SU-DHL-6 (cell line): ENCODE results near the gene GPRC5B.

ENCODE experiments used
- H2AFZ ChIP-seq: fragments of 200-600 bp; sonication (generic); 2 replicates; pipeline ENCODE4 v1.6.1; 2014; ENCODE audit warnings: low read depth, mild to moderate bottlenecking, moderate library complexity, mixed read lengths, antibody characterized with exemption, low read length; ENCODE audit not compliant: severe bottlenecking
- H3F3A ChIP-seq: fragments of 200-600 bp; shearing (Covaris generic); 2 replicates; pipeline ENCODE4 v1.6.0; 2016; ENCODE audit warnings: antibody characterized with exemption, mild to moderate bottlenecking; ENCODE audit not compliant: insufficient read depth
- H3K27ac ChIP-seq: fragments of 200-600 bp; sonication (generic); 2 replicates; pipeline ENCODE4 v1.5.1; 2016; ENCODE audit warnings: low read depth, mild to moderate bottlenecking, low read length, moderate library complexity, mixed read lengths
- H3K27me3 ChIP-seq: fragments of 200-600 bp; sonication (generic), shearing (Covaris generic); 2 replicates; pipeline ENCODE4 v1.6.0; 2014; ENCODE audit warnings: mild to moderate bottlenecking, low read length
- H3K36me3 ChIP-seq: fragments of 200-600 bp; sonication (generic); 2 replicates; pipeline ENCODE4 v1.6.1; 2014; ENCODE audit warnings: mild to moderate bottlenecking, low read length, mixed read lengths
- H3K4me2 ChIP-seq: fragments of 300-600, 200-600 bp; shearing (Covaris generic), sonication (generic); 2 replicates; pipeline ENCODE4 v1.6.0; 2014; ENCODE audit warnings: low read length, low read depth, mild to moderate bottlenecking; ENCODE audit not compliant: poor library complexity, severe bottlenecking
- H3K4me3 ChIP-seq: fragments of 200-600 bp; sonication (generic); 2 replicates; pipeline ENCODE4 v1.5.1; 2014; ENCODE audit warnings: antibody characterized with exemption, low read length, mild to moderate bottlenecking, mixed read lengths; ENCODE audit not compliant: insufficient read depth, poor library complexity, severe bottlenecking
- H3K79me2 ChIP-seq: fragments of 200-600 bp; sonication (generic); 2 replicates; pipeline ENCODE4 v1.6.1; 2014; ENCODE audit warnings: mild to moderate bottlenecking, low read length, moderate library complexity; ENCODE audit not compliant: insufficient read depth
- H3K9ac ChIP-seq: fragments of 200-600 bp; sonication (generic); 2 replicates; pipeline ENCODE4 v1.7.0; 2014; ENCODE audit warnings: mild to moderate bottlenecking, low read length
- H3K9me2 ChIP-seq: fragments of 200-600 bp; sonication (generic); replicated peaks from 2 replicates; pipeline ENCODE4 v1.6.1; 2014; ENCODE audit warnings: low read length; ENCODE audit not compliant: insufficient read depth
- H3K9me3 ChIP-seq: fragments of 200-600 bp; sonication (generic); 2 replicates; pipeline ENCODE4 v1.6.1; 2014; ENCODE audit warnings: low read length, mixed read lengths; ENCODE audit not compliant: insufficient read depth
- H4K20me1 ChIP-seq: fragments of 200-600 bp; sonication (generic); 2 replicates; pipeline ENCODE4 v1.6.1; 2014; ENCODE audit warnings: low read depth, mild to moderate bottlenecking, antibody characterized with exemption, low read length, moderate library complexity, mixed read lengths
- EZH2phosphoT487 ChIP-seq: fragments of 200-600 bp; sonication (generic), shearing (Covaris generic); conservative IDR thresholded peaks from 2 replicates; pipeline ENCODE4 v1.6.1; 2018; ENCODE audit warnings: mild to moderate bottlenecking, antibody characterized with exemption, low read length, moderate library complexity, mixed read lengths
- TF ChIP-seq, protein P1 (sequence below): fragments of 200-600 bp; sonication (generic); IDR thresholded peaks from one replicate; pipeline ENCODE4 v1.5.1; 2017; ENCODE audit warnings: antibody characterized with exemption, mild to moderate bottlenecking, low read length, moderate library complexity; ENCODE audit not compliant: insufficient read depth, poor library complexity, severe bottlenecking

Gene GPRC5B

DNA sequence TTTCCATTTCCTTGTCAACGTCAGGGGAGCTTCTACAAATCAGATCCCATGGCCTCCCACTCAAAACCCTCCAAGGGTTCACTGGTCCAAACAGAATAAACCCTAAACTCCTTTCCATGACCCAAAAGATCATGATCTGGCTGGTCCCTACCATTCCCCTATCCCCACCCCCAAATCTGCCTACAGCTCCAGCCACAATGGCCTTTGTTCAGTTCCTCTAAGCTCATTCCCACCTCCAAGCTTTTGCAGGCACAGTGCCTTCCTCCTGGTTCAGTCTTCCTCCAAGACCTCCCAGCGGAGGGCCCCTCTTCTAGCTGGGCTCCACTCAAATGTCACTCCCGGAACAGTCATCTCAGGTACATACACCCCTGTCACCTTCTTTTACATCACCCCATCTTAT, 2.0 kb downstream of the GPRC5B start:
- Histone ChIP-seq H3K9me2 (no peaks in the 10 kb centered on the region), H3K4me3 (no peak overlapping the region), H4K20me1 (no peaks in the 10 kb centered on the region), H3F3A (no peaks in the 10 kb centered on the region), H3K27me3 (no peaks in the 10 kb centered on the region), H3K9ac (no peak overlapping the region), H3K79me2 (no peaks in the 10 kb centered on the region), H3K4me2 (no peak overlapping the region), H2AFZ (no peak overlapping the region), H3K9me3 (no peaks in the 10 kb centered on the region), H3K27ac (no peak overlapping the region), H3K36me3 (no peaks in the 10 kb centered on the region)
- TF ChIP-seq, protein P1, sequence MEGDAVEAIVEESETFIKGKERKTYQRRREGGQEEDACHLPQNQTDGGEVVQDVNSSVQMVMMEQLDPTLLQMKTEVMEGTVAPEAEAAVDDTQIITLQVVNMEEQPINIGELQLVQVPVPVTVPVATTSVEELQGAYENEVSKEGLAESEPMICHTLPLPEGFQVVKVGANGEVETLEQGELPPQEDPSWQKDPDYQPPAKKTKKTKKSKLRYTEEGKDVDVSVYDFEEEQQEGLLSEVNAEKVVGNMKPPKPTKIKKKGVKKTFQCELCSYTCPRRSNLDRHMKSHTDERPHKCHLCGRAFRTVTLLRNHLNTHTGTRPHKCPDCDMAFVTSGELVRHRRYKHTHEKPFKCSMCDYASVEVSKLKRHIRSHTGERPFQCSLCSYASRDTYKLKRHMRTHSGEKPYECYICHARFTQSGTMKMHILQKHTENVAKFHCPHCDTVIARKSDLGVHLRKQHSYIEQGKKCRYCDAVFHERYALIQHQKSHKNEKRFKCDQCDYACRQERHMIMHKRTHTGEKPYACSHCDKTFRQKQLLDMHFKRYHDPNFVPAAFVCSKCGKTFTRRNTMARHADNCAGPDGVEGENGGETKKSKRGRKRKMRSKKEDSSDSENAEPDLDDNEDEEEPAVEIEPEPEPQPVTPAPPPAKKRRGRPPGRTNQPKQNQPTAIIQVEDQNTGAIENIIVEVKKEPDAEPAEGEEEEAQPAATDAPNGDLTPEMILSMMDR, result no peak
- TF ChIP-seq EZH2phosphoT487, result no peak

DNA sequence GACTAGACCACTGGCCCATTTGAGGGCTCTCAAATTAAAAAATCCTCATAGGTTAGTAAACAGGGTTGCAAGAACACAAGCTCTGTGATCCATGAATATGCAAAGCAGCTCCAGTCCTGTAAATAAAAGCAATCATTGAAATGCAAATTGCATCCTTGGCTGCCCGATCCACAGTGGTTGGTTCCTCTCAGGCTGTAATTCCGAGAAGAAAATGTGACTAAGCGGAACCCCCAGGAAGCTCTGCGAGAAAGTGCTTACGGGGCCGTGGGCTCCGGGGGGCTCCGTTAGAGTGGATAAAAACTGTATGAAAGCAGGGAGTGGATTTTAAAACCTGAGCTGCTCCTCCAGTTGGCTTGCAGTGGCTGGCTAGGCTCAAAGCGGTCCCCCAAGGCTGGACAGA, 2.5 kb downstream of the GPRC5B start:
- Histone ChIP-seq H3F3A (no peaks in the 10 kb centered on the region), H3K9ac (no peak overlapping the region), H3K79me2 (no peaks in the 10 kb centered on the region), H3K36me3 (no peaks in the 10 kb centered on the region), H3K4me2 (no peak overlapping the region), H2AFZ (no peak overlapping the region), H3K27me3 (no peaks in the 10 kb centered on the region), H3K9me3 (no peaks in the 10 kb centered on the region), H3K27ac (no peak overlapping the region), H3K4me3 (no peak overlapping the region), H3K9me2 (no peaks in the 10 kb centered on the region), H4K20me1 (no peaks in the 10 kb centered on the region)
- TF ChIP-seq, protein P1, result no peak
- TF ChIP-seq EZH2phosphoT487, result no peak

DNA sequence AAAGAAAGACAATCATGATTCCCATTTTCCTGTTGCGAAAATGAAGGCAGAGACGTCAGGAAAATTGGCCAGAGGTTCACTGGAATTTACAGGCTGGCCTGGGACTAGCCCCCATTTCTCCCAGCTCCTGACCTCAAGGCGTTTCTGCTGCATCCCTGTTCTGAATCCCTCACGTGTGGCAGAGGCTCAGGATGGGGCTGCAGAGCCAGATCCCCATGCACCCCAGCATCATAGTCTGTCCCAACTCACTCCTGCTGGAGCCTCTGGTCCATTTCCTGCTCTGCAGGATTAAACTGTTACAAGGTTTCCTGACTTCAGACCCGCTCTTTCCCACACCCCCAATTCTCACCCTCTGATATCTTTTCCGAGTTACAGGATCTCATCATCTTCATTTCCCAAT, 2.9 kb downstream of the GPRC5B start:
- H2AFZ ChIP-seq, result no peak overlapping the region
- H4K20me1 ChIP-seq, result no peaks in the 10 kb centered on the region
- no peak overlapping the region for H3K9ac ChIP-seq
- H3K4me3 ChIP-seq, result no peak overlapping the region
- no peaks in the 10 kb centered on the region for H3K79me2 ChIP-seq
- no peak overlapping the region for H3K27ac ChIP-seq
- no peaks in the 10 kb centered on the region for H3F3A ChIP-seq
- TF ChIP-seq EZH2phosphoT487, result no peak
- TF ChIP-seq, protein P1, result no peak
- no peaks in the 10 kb centered on the region for H3K9me2 ChIP-seq
- H3K4me2 ChIP-seq, result no peak overlapping the region
- H3K9me3 ChIP-seq, result no peaks in the 10 kb centered on the region
- H3K36me3 ChIP-seq, result no peaks in the 10 kb centered on the region
- no peaks in the 10 kb centered on the region for H3K27me3 ChIP-seq

DNA sequence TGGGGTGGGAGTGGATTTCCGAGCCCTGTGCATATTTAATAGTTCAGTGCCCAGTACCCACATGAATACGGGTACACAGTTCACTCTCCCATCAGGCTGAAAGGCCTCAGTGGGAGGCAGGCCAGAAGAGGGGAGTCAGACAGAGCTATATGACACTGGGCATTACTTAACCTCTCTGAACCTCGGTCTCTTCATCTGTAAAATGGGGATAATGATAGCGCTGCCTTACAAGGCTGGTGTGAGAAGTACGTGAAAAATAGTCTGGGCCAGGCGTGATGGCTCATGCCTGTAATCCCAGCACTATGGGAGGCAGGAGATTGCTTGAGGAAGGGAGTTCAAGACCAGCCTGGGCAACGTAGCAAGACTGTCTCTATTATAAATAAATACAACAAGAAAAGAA, 3.6 kb downstream of the GPRC5B start:
- Histone ChIP-seq H3F3A (no peaks in the 10 kb centered on the region), H4K20me1 (no peaks in the 10 kb centered on the region), H3K4me3 (no peak overlapping the region), H3K9me2 (no peaks in the 10 kb centered on the region), H3K79me2 (no peaks in the 10 kb centered on the region), H3K9ac (no peak overlapping the region), H3K27me3 (no peaks in the 10 kb centered on the region), H3K9me3 (no peaks in the 10 kb centered on the region), H2AFZ (no peak overlapping the region), H3K36me3 (no peaks in the 10 kb centered on the region), H3K27ac (no peak overlapping the region), H3K4me2 (no peak overlapping the region)
- TF ChIP-seq EZH2phosphoT487, result no peak
- TF ChIP-seq, protein P1, result no peak
